Ishikawa (cell line): ENCODE data around the gene AAR2.

Experiments used
- EP300 ChIP-seq: IDR thresholded peaks from 2 replicates; pipeline ENCODE4 v1.6.1; 2012; ENCODE audit warnings: borderline replicate concordance
- REST ChIP-seq: IDR thresholded peaks from 2 replicates; pipeline ENCODE4 v1.6.1; 2012; ENCODE audit warnings: low read depth, mild to moderate bottlenecking
- TEAD4 ChIP-seq: IDR thresholded peaks from 2 replicates; pipeline ENCODE4 v1.6.1; 2012
- YY1 ChIP-seq: IDR thresholded peaks from 2 replicates; pipeline ENCODE4 v1.6.1; 2012; ENCODE audit warnings: low read depth

GRCh38 chr20:36205026-36205425 is 31.3 kb upstream of the AAR2 start:
- TF ChIP-seq EP300, result no peak
- TF ChIP-seq TEAD4, result no peak
- no peak for TF ChIP-seq REST
- TF ChIP-seq YY1, result no peak
